GM18951 (cell line): ENCODE measurements around the gene GOLM1.
"Not testable (repeated sequence)": the region's sequence is repeated elsewhere in the genome, so short reads cannot be mapped to it uniquely, and the experiment has no call there.

Source experiments
- POLR2A ChIP-seq: IDR thresholded peaks from 4 replicates; pipeline ENCODE4 v1.6.1; 2011; ENCODE audit warnings: mild to moderate bottlenecking; ENCODE audit not compliant: insufficient read length, insufficient read depth; ENCODE audit errors: extremely low read depth
- in situ Hi-C: fragments of 300-500 bp; cut with MboI; formaldehyde crosslinking; loops from one replicate; pipeline ENCODE4 v1.12.0; 2022; ENCODE audit warnings: low sequenced_read_pairs, mixed read lengths, inconsistent platforms; ENCODE audit not compliant: unreplicated experiment

GOLM1 gene

GRCh38 chr9:86098824-86099700, at the start of gene GOLM1:
Gene GOLM1, minus strand, starts transcription at chr9:86099558. Its CDS starts 20,238 bp downstream, at chr9:86079320.
- peak; percentile 74 for TF ChIP-seq POLR2A
- in situ Hi-C loops = no loop called here

- in situ Hi-C loops = not testable (repeated sequence)
Measured at GRCh38 chr9:86146671-86147070, 47.3 kb upstream of the GOLM1 start.

- in situ Hi-C loops = not testable (repeated sequence)
Measured at GRCh38 chr9:86145960-86146359, 46.6 kb upstream of the GOLM1 start.

GRCh38 chr9:86142973-86143372, 43.6 kb upstream of the GOLM1 start:
- in situ Hi-C loops = no loop called here
- TF ChIP-seq POLR2A = no peak

- in situ Hi-C loops = no loop called here
- TF ChIP-seq POLR2A = no peak
Measured at GRCh38 chr9:86141843-86142242, 42.5 kb upstream of the GOLM1 start.

GRCh38 chr9:86135371-86135770, 36.0 kb upstream of the GOLM1 start:
- no peak for TF ChIP-seq POLR2A
- in situ Hi-C loops = no loop called here

- in situ Hi-C loops = no loop called here
Measured at GRCh38 chr9:86134361-86134760, 35.0 kb upstream of the GOLM1 start.

GRCh38 chr9:86128235-86128822, 29.0 kb upstream of the GOLM1 start:
- in situ Hi-C loops = no loop called here
- TF ChIP-seq POLR2A = no peak

More at GRCh38 chr9:86134361-86134760, 35.0 kb upstream of the GOLM1 start:
- no peak for TF ChIP-seq POLR2A

GRCh38 chr9:86126998-86127972, 27.9 kb upstream of the GOLM1 start:
- no peak for TF ChIP-seq POLR2A
- in situ Hi-C loops = no loop called here

- in situ Hi-C loops = no loop called here
- no peak for TF ChIP-seq POLR2A
Measured at GRCh38 chr9:86122311-86122710, 23.0 kb upstream of the GOLM1 start.

GRCh38 chr9:86119457-86119856, 20.1 kb upstream of the GOLM1 start:
- TF ChIP-seq POLR2A = no peak
- in situ Hi-C loops = no loop called here

GRCh38 chr9:86116425-86116824, 17.1 kb upstream of the GOLM1 start:
- TF ChIP-seq POLR2A = no peak
- in situ Hi-C loops = no loop called here

- in situ Hi-C loops = no loop called here
- no peak for TF ChIP-seq POLR2A
Measured at GRCh38 chr9:86115886-86116285, 16.5 kb upstream of the GOLM1 start.
